Measurements from ENCODE around the gene MTHFD1L. TPM values are rescaled to one million over a fixed set of nuclear protein-coding genes. Genes with fewer than 3 reads are reported as not detected.

The MTHFD1L gene
- total and polyA plus RNA-seq, 2 of the 4 experiments (the other 2 are of a cell fraction): 43.5 to 53.2 TPM

DNA sequence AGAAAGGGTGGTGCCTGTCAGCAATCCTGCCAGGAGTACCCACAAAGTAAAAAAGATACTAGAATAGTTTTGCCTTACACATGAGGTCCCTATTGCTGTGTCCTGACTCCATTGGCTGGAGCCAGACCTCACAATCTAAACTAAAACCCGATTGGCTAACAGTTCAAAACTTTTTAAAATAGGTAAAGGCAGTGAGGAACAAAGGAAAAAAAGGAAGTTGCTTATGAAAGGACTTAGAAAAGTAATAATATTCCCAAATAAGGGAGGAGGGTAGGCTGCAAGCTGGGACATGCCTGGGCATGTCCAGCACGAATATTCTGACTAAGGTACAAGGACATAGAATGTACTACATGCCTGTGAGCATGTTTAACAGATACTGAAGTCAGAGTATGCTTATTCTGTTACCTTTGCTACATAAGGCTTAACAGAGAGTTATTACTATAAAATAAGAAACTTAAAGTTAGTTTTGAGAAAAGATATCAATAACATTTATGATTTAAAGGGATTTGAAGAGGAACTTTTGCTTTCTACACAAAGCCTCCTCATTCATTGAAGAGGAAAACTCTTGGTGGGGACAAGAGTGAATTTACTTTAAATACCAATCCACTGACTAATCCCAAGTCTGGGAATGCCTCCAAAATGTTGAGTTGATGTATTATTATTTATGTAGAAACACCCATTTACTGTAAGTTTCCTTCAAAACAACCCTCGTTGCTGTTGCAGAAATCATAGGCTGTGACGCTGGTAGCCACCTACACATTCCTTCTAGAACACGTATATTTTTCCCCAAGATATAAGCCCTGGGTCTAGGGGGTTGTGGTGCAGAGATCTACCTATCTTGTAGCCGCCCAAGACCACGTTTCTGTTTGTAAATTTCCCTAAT is 8.2 kb upstream of the MTHFD1L start:
- peak overlapping the region; percentile 99 for H4K8ac ChIP-seq (ENCODE audit: low read depth in 2 of 2, low read length in 2 of 2)
- H2BK20ac ChIP-seq (ENCODE audit: low read depth, low read length): peak overlapping the region; percentile 100
- no CpG with 5 or more reads among the region's 7 CpGs for WGBS, 2 experiments (ENCODE audit: extremely low coverage in 2 of 2, insufficient read length in 1 of 2)
- ChIA-PET CTCF (no interaction called here), POLR2A (ENCODE audit: unreplicated experiment) (no interaction called here)
- H3K4me2 ChIP-seq (ENCODE audit: low read depth, low read length): peak overlapping the region; percentile 71
- H3K27me3 ChIP-seq (ENCODE audit: control insufficient read depth, insufficient read depth, low read length): no peaks in the 10 kb centered on the region
- 0 out of 2 replicates have a peak, but pooled peaks cover 3% of the 10 kb centered on the region for H3K9me3 ChIP-seq (ENCODE audit: control insufficient read depth, insufficient read depth, low read length)
- H3K9me1 ChIP-seq (ENCODE audit: insufficient read depth, low read length): peaks cover 3% of the 10 kb centered on the region; the same call in 1 of the 2 replicates
- H3K4ac ChIP-seq (ENCODE audit: low read depth, low read length): peak overlapping the region; percentile 100
- H3K18ac ChIP-seq (ENCODE audit: low read depth, low read length): peak overlapping the region; percentile 100
- peak overlapping the region; percentile 100 for H2BK120ac ChIP-seq (ENCODE audit: low read depth, low read length)
- no TSS peak for BruUV-seq (replicated peaks)
- in situ Hi-C loops (cut with MboI; ENCODE audit: low sequenced_read_pairs) (no loop called here), dilution Hi-C loops (cut with HindIII; ENCODE audit: low sequenced_read_pairs, unreplicated experiment) (no loop called here), intact Hi-C loops (cut with micrococcal nuclease) (loop anchor here (1.0 kb wide), 1 partner anchor 25 kb away; no protein-coding TSS in a partner anchor)
- DNase-seq (peak; percentile 100), ATAC-seq (ENCODE audit: low read depth) (peak; percentile 87)
- peak overlapping the region; percentile 100 for H4K5ac ChIP-seq (ENCODE audit: low read depth, low read length)
- peak overlapping the region; percentile 99 for H3K56ac ChIP-seq (ENCODE audit: extremely low read depth, insufficient read depth, low read length)
- peak overlapping the region; percentile 100 for H2AK5ac ChIP-seq (ENCODE audit: low read depth, low read length)
- H3K79me1 ChIP-seq (ENCODE audit: low read depth in 1 of 2, low read length in 2 of 2): peaks cover 9 to 38% of the 10 kb centered on the region in 2 experiments
- peak overlapping the region; percentile 98 for H2AK9ac ChIP-seq (replicated peaks; ENCODE audit: low read depth, low read length, poor library complexity)
- peak overlapping the region; percentile 100 for H3K23ac ChIP-seq (ENCODE audit: low read depth, low read length)
- H3K36me3 ChIP-seq (ENCODE audit: control insufficient read depth, insufficient read depth, low read length): no peaks in the 10 kb centered on the region
- peak overlapping the region; percentile 85 for H2AFZ ChIP-seq (replicated peaks; ENCODE audit: low read length, poor library complexity)
- H2BK15ac ChIP-seq (ENCODE audit: low read depth, low read length): peak overlapping the region; percentile 99
- H3K4me3 ChIP-seq (ENCODE audit: insufficient read depth, low read depth, low read length): no peak overlapping the region; the same call in 1 of the 2 replicates
- peak overlapping the region; percentile 99 for H3K9ac ChIP-seq (ENCODE audit: low read depth, low read length)
- peak overlapping the region; percentile 100 for H2BK5ac ChIP-seq (ENCODE audit: low read depth, low read length, poor library complexity, severe bottlenecking)
- no peaks in the 10 kb centered on the region for H4K20me1 ChIP-seq (ENCODE audit: insufficient read depth, low read length)
- peak overlapping the region; percentile 100 for H4K91ac ChIP-seq (ENCODE audit: insufficient read depth, low read depth, low read length)
- H3K4me1 ChIP-seq (ENCODE audit: control insufficient read depth, insufficient read depth, low read length): peaks cover 26% of the 10 kb centered on the region
- TF ChIP-seq POLR2A (IDR thresholded peaks at IDR 0.05; ENCODE audit: low read depth, low read length) (peak; percentile 94), RFX5 (IDR thresholded peaks at IDR 0.05; ENCODE audit: low read depth, low read length) (no peak), NFE2L2 (IDR thresholded peaks at IDR 0.05; ENCODE audit: low read depth, low read length) (no peak), RAD21 (IDR thresholded peaks at IDR 0.05; ENCODE audit: low read length) (no peak), CEBPB (IDR thresholded peaks at IDR 0.05; ENCODE audit: low read depth, low read length) (peak; percentile 91), CHD1 (IDR thresholded peaks at IDR 0.05; ENCODE audit: low read depth, low read length) (no peak), SMC3 (IDR thresholded peaks at IDR 0.05; ENCODE audit: low read depth, low read length) (no peak), MAZ (IDR thresholded peaks at IDR 0.05; ENCODE audit: borderline replicate concordance, low read depth, low read length) (peak; percentile 41; the same call in 1 of the 2 replicates), FOS (IDR thresholded peaks at IDR 0.05; ENCODE audit: low read depth, low read length) (peak; percentile 80), BHLHE40 (IDR thresholded peaks at IDR 0.05; ENCODE audit: low read depth, low read length) (no peak), MAFK (IDR thresholded peaks at IDR 0.05; ENCODE audit: low read depth, low read length) (peak; percentile 18; the same call in 1 of the 2 replicates), MXI1 (IDR thresholded peaks at IDR 0.05; ENCODE audit: borderline replicate concordance, low read depth, low read length) (no peak)
- TF ChIP-seq, protein P1, sequence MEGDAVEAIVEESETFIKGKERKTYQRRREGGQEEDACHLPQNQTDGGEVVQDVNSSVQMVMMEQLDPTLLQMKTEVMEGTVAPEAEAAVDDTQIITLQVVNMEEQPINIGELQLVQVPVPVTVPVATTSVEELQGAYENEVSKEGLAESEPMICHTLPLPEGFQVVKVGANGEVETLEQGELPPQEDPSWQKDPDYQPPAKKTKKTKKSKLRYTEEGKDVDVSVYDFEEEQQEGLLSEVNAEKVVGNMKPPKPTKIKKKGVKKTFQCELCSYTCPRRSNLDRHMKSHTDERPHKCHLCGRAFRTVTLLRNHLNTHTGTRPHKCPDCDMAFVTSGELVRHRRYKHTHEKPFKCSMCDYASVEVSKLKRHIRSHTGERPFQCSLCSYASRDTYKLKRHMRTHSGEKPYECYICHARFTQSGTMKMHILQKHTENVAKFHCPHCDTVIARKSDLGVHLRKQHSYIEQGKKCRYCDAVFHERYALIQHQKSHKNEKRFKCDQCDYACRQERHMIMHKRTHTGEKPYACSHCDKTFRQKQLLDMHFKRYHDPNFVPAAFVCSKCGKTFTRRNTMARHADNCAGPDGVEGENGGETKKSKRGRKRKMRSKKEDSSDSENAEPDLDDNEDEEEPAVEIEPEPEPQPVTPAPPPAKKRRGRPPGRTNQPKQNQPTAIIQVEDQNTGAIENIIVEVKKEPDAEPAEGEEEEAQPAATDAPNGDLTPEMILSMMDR (conservative IDR thresholded peaks at IDR 0.05; ENCODE audit: low read depth, low read length): 0 out of 2 replicates have a peak, but pooled peaks have one; percentile 11
- TF ChIP-seq, protein P2, sequence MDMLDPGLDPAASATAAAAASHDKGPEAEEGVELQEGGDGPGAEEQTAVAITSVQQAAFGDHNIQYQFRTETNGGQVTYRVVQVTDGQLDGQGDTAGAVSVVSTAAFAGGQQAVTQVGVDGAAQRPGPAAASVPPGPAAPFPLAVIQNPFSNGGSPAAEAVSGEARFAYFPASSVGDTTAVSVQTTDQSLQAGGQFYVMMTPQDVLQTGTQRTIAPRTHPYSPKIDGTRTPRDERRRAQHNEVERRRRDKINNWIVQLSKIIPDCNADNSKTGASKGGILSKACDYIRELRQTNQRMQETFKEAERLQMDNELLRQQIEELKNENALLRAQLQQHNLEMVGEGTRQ (IDR thresholded peaks at IDR 0.05; ENCODE audit: low read depth, low read length): no peak
- peak overlapping the region; percentile 100 for H3K27ac ChIP-seq (ENCODE audit: insufficient read depth, low read length)
- peak overlapping the region; percentile 100 for H3K14ac ChIP-seq (replicated peaks; ENCODE audit: low read depth, low read length)
